22Rv1 (cell line): Measurements from ENCODE around the gene MARK1.
"Not testable (repeated sequence)": the region's sequence is repeated elsewhere in the genome, so short reads cannot be mapped to it uniquely, and the experiment has no call there.

Experiments used
- H3K27ac ChIP-seq: fragments of 450-650 bp; 2 replicates; pipeline ENCODE4 v1.5.1; 2017
- ZFX ChIP-seq: fragments of 450-650 bp; IDR thresholded peaks from 2 replicates; pipeline ENCODE4 v1.6.1; 2017; ENCODE audit warnings: antibody characterized with exemption, borderline replicate concordance
- TF ChIP-seq, protein P1 (sequence below): fragments of 450-650 bp; IDR thresholded peaks from 2 replicates; pipeline ENCODE4 v1.5.1; 2017; ENCODE audit warnings: mild to moderate bottlenecking

MARK1 gene

DNA sequence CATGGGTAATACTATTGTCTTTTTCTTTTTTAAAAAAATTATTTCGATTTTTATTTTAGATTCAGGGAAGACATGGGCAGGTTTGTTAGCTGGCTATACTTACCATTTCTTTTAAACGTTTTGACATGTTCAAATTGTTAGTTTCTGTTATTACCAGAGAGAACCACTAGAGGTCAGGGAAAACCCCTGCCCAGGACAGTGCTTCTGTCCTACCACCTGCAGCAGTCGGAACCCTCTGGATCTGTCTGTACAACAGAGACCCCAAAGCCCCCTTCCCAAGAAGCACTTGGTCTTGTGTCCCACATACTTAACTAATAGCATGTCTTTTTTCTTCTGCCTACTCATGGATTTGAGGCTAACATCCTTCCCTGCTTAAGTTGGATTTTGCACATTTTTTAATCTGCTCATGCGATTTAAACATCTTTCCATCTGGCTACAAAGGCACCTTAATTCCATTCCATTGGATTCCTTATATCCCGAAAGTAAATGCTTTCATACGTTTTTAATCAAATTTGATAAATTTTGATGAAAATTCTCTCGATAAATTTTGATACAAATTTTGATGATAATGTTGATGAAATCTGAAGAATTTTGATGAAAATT, 152.2 kb downstream of the MARK1 start:
- no peak overlapping the region for H3K27ac ChIP-seq
- TF ChIP-seq, protein P1, sequence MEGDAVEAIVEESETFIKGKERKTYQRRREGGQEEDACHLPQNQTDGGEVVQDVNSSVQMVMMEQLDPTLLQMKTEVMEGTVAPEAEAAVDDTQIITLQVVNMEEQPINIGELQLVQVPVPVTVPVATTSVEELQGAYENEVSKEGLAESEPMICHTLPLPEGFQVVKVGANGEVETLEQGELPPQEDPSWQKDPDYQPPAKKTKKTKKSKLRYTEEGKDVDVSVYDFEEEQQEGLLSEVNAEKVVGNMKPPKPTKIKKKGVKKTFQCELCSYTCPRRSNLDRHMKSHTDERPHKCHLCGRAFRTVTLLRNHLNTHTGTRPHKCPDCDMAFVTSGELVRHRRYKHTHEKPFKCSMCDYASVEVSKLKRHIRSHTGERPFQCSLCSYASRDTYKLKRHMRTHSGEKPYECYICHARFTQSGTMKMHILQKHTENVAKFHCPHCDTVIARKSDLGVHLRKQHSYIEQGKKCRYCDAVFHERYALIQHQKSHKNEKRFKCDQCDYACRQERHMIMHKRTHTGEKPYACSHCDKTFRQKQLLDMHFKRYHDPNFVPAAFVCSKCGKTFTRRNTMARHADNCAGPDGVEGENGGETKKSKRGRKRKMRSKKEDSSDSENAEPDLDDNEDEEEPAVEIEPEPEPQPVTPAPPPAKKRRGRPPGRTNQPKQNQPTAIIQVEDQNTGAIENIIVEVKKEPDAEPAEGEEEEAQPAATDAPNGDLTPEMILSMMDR, result peak; percentile 98
- no peak for TF ChIP-seq ZFX

- H3K27ac ChIP-seq, result no peak overlapping the region
- TF ChIP-seq, protein P1, result no peak
- no peak for TF ChIP-seq ZFX
These were observed 153.4 kb downstream of the MARK1 start for GRCh38 chr1:220681220-220681880.

- H3K27ac ChIP-seq, result no peak overlapping the region
- TF ChIP-seq ZFX, result no peak
- TF ChIP-seq, protein P1, result no peak
These were observed 155.1 kb downstream of the MARK1 start for GRCh38 chr1:220682901-220683576.

DNA sequence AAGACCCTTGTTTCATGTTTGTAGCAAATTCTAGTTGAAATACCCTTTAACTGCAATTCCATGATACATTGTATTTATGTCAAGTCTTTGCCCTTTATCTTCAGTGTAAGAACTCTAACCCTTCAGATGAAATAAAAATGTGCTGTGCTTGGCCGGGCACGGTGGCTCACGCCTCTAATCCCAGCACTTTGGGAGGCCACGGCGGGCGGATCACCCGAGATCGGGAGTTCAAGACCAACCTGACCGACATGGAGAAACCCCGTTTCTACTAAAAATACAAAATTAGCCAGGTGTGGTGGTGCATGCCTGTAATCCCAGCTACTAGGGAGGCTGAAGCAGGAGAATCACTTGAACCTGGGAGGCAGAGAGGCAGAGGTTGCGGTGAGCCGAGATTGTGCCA, 155.8 kb downstream of the MARK1 start:
- H3K27ac ChIP-seq, result not testable (repeated sequence)

DNA sequence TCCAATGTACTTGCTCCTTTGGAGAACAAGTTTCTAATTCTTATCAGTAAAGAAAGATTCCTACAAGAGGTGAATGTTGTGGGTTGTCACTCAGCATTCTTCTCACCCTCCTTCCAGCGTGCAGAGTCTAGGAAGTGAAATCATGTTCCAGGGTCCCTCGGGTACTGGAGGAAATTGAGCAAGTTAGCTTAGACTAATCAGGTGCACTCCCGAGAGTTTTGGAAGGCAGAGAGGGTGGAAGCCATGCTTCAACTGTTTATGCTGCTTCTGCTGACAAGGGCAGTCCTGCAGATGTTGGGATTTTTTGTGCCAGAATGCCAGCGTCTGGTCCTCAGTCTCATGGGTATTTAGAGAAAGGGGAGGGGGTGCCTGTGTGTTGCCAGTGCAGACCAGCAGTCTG, 157.0 kb downstream of the MARK1 start:
- TF ChIP-seq ZFX, result no peak
- TF ChIP-seq, protein P1, result no peak
- no peak overlapping the region for H3K27ac ChIP-seq

DNA sequence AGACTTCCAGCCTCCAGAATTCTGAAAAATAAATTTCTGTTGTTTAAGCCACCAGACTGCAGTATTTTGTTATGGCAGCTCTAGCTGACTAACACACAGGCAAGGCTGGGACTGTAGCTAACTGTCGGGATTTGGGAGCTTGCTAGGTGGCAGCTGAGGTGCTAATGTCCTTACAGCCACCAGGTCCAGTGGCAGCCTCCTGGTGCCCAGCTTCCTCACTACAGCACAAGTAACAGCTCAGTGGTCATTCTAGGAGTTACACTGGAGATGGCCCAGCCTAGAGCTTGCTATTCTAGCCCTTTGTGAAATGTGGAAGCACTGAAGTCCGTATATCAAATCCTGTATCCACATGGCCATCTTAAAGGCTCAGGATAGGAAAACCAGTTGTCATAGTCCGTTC, 157.9 kb downstream of the MARK1 start:
- TF ChIP-seq ZFX, result no peak
- TF ChIP-seq, protein P1, result no peak; the same call in 1 of the 2 replicates
- no peak overlapping the region for H3K27ac ChIP-seq

- no peak overlapping the region for H3K27ac ChIP-seq
- TF ChIP-seq, protein P1, result no peak
- no peak for TF ChIP-seq ZFX
These were observed 159.9 kb downstream of the MARK1 start for GRCh38 chr1:220687809-220688208.
